ENCODE results near the gene MYO1B.

- no peak for TF ChIP-seq CTCF (IDR thresholded peaks at IDR 0.05; ENCODE audit: low read depth, low read length)
- TF ChIP-seq EZH2phosphoT487 (IDR thresholded peaks at IDR 0.05; ENCODE audit: low read depth), result no peak
Observed at GRCh38 chr2:191246820-191247380, 1.7 kb downstream of the MYO1B start.

Data from OCI-LY3 (cell line).